Urinary bladder (tissue), 4 donors: ENCODE measurements around the gene RAB7B. TPM values are rescaled to one million over a fixed set of nuclear protein-coding genes. Genes with fewer than 3 reads are reported as not detected.

Source experiments
- DNase-seq: peaks from one replicate; pipeline ENCODE4 v3.0.0-alpha.2; 2015; ENCODE audit errors: extremely low spot score
- H3K27ac ChIP-seq: one replicate; pipeline ENCODE4 v1.5.1; 2013; ENCODE audit warnings: low read depth, mild to moderate bottlenecking, moderate library complexity
- H3K36me3 ChIP-seq: one replicate; pipeline ENCODE4 v1.6.1; 2013; ENCODE audit warnings: mild to moderate bottlenecking, moderate library complexity; ENCODE audit not compliant: insufficient read depth
- H3K4me1 ChIP-seq: one replicate; pipeline ENCODE4 v1.6.1; 2013; ENCODE audit warnings: mild to moderate bottlenecking, moderate library complexity; ENCODE audit not compliant: insufficient read depth
- H3K4me3 ChIP-seq: one replicate; pipeline ENCODE4 v1.5.1; 2013; ENCODE audit warnings: low read depth, low read length
- WGBS: extraction: QIAGEN DNeasy Blood & Tissue Kit; methylation state at CpG from one replicate; pipeline ENCODE4 v1.1.7; 2013; 5-methylcytosine and 5-hydroxymethylcytosine counted together
- polyA plus RNA-seq: library from polyadenylated mRNA; stranded (reverse); fragments of 200-250 nt; gene quantifications from one replicate; pipeline ENCODE4 v1.2.3, GENCODE V29; 2013
- total RNA-seq: library from RNA; depleted of rRNA; stranded (reverse); fragments of >200 nt; gene quantifications from one replicate; pipeline ENCODE4 v1.2.3, GENCODE V29; 2014
- donor health status: healthy with polysubstance abuse.
- donor health status: healthy.

The RAB7B gene
- total and polyA plus RNA-seq, 2 donors = 4.6 to 11.5 TPM

DNA sequence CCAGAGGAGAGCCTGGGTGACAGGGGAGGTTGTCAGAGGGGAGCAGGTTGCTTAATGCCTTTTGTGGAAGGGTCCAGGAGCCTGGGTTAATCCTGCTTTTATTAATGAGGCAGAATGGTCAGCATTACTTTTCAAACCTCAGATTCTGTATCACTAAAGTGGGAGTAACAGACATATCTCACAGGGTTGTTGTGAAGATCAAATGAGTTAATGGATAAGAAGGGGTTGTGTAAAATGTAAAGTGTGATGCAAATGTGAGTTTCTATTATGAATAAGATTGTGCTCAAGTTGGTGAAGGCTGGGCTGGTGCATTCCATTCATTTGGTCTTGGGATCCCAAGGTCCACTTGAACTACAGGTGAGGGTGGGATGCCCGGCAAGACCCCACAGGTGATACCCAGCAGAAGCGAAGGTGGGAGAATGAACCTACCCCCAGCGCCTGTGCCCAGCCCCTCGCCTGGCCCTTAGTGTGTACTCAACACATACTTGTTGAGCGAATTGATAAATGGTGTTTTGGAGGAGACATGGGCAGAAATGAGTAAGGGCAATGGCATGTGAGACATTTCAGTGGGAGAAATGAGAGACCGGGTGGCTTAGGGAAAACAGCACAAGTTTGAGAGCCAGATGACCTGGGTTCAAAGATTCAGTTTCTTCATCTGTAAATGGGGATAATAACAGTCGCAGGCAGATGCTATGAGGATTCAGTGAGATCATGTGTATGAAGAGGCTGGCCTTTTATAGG is 66.2 kb downstream of the RAB7B start:
- Histone ChIP-seq H3K4me3 (no peak overlapping the region), H3K4me1 (no peaks in the 10 kb centered on the region), H3K27ac (no peak overlapping the region), H3K36me3 (no peaks in the 10 kb centered on the region)
- WGBS = 81% methylated on average over 7 of the region's 7 CpGs
- no peak for DNase-seq

DNA sequence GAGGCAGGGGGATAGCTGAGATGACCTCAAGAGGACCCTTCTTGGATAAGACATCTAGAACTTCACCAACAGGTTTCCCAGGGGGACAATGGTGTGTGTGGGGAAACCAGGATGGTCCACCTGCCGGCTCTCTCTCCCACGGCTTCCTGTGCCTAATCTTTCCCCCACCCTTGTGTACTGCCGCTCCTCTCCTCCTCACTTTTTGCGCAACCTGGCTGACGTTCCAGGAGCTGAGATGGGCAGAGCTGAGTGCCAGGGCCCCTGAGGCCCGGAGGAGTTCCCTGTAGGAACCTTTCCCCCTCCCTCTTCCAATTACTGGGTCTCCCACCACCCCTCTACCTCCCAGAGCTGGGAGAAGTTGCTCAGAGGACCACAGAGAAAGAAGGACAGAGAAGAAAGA is 66.9 kb downstream of the RAB7B start:
- H3K27ac ChIP-seq = no peak overlapping the region
- H3K4me1 ChIP-seq = no peaks in the 10 kb centered on the region
- no peaks in the 10 kb centered on the region for H3K36me3 ChIP-seq
- no peak overlapping the region for H3K4me3 ChIP-seq
- DNase-seq = no peak
- WGBS = 82% methylated on average over 6 of the region's 6 CpGs

DNA sequence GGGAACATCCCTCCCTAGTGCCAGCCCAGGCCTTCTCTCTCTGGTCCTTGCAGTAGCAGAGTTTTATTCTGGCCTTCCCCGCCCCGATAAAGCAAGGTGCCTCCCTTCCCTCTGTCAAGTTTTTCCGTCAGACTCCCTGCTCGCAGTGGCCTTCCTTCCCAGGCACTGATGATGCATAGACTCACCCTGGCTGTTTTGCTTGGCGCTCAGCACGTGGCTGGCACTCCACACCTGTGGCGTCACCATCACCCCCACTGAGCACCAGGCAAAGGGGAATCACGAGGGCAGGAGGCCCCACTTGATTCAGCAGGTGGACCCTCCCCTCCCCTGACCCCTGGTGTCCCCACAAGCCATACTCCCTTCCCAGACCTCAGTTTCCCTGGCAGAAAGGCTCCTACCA is 67.3 kb downstream of the RAB7B start:
- 88% methylated on average over 8 of the region's 8 CpGs for WGBS
- Histone ChIP-seq H3K4me1 (no peaks in the 10 kb centered on the region), H3K4me3 (no peak overlapping the region), H3K36me3 (no peaks in the 10 kb centered on the region), H3K27ac (no peak overlapping the region)
- no peak for DNase-seq

DNA sequence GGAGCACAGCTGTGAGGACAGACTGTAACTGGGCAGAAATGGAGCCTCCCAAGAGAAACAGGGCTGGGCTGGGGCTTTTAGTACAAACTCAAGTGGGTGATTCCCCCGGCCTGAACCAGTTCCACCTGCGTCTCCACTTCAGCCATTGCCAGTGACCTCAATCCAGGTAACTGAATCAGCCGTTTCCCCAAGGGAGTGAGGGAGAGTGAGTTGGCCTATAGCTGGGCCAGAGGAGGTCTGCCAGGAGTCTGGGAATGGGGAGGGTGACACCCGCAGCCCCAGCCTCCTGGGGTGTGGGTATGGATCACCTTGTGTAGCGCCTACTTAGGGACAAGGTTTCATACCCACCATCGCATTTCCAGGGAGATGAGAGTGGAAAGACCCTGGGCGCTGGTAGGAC is 68.4 kb downstream of the RAB7B start:
- no peaks in the 10 kb centered on the region for H3K36me3 ChIP-seq
- H3K4me3 ChIP-seq = no peak overlapping the region
- 93% methylated on average over 7 of the region's 7 CpGs for WGBS
- no peak for DNase-seq
- H3K4me1 ChIP-seq = no peaks in the 10 kb centered on the region
- no peak overlapping the region for H3K27ac ChIP-seq

DNA sequence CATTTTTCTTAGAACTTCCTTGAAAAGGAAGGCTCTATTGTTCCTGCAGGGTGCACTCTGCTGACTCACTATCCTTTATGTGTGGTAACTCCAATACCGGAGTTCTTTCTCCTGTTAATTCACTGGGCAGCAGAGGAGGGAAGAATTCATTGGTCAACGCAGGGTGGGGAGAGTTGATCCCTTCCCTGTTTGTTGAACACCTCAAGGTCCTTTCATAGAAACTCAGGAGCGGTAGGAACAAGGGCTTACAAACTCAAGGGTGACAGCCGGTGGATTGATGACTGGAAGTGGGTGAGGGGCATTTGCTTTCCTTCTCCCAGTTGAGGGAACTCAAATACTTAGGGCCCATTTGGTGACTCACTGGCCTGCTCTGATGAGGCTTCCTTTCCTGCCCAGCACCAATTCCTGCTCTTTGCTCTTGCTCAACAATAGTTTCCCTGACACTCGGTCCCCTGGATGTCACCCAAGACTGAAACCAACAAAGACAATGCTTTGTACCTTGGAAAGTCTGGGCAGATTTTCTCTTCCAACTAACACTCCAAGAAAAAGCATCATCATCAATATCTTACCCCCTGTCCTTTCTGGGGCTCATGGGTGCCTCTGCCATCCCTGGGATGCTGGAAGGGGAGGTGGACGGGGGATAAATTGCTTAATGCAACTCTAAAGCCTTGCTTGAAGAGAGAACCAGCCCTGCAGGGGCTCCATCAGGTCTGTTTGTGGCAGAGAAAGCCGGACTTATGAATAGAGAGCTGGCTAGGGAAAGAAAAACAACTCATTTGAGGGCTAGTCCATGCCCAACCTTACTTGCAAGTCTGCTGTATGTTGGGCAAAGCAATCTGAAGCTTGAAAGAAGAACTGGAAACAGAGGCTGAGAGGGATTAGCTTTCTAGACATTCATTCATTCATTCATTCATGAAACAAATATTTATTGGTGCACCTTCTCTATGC is 69.2 kb downstream of the RAB7B start:
- WGBS = 68% methylated on average over 7 of the region's 7 CpGs
- no peaks in the 10 kb centered on the region for H3K36me3 ChIP-seq
- DNase-seq = no peak
- no peaks in the 10 kb centered on the region for H3K4me1 ChIP-seq
- H3K4me3 ChIP-seq = no peak overlapping the region
- H3K27ac ChIP-seq = no peak overlapping the region

DNA sequence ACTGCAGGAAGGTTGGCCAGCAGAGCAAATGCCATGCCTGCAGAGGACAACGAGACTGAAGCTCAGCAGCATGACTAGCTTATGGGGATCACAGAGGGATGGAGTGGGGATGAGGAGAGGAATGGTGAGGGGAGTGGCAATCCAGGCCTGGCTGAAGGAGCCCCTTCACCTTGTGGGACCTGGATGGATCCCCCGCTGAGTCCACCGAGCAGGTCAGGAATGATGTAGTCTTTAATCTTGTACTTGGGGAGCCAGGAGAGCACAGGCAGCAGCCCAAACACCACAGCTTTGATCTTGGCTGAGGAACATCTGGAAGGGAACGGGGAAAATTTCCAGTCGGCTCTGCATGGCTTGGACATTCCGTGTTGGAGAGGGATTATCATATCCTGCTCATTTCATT is 70.4 kb downstream of the RAB7B start:
- Histone ChIP-seq H3K36me3 (no peaks in the 10 kb centered on the region), H3K4me3 (no peak overlapping the region), H3K27ac (no peak overlapping the region), H3K4me1 (no peaks in the 10 kb centered on the region)
- 61% methylated on average over 6 of the region's 6 CpGs for WGBS
- no peak for DNase-seq

DNA sequence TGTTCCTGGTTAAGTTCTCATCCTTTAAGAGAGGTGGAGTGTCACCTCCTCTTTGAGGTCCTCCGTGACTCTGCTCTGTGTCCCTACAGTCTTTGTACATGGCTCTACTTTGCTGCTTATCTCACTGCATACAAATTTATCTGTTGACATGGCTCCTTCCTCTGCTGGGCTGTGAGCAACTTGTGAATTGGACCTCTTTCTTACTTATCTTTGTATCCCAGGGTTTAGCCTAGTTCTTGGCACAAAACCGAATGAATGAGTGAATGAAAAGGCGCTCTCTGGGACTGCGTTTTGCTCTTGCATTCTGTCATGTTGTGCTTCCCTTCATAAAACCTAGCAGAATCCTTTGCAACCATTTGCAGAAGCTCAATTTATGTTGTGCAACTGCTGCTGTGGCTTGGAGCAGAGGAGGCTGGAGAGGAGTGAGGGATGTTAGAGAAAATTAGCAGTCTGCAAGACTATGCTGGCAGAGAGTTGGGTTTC is 72.4 kb downstream of the RAB7B start:
- Histone ChIP-seq H3K27ac (no peak overlapping the region), H3K4me3 (no peak overlapping the region), H3K36me3 (no peaks in the 10 kb centered on the region), H3K4me1 (no peaks in the 10 kb centered on the region)
- DNase-seq = no peak
- WGBS = 39% methylated on average over 4 of the region's 4 CpGs

DNA sequence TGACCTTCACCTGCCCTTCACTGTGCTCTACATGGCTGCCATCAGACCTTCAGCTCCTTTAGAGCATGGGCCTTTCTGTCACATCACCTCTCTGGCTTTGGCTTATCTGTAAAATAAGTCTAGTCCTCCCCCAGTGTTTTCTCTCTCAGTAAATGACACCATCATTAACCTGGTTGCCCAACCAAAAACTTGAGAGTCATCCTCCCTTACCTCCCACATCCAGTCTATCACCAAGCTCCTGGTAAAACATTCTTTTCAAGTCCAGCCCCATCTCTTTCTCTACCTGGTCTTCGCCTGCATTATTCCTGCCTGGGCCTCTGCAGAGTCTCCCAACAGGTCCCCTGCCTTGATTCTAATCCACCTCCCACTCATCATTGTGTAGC is 73.0 kb downstream of the RAB7B start:
- no peaks in the 10 kb centered on the region for H3K36me3 ChIP-seq
- H3K27ac ChIP-seq = no peak overlapping the region
- no peaks in the 10 kb centered on the region for H3K4me1 ChIP-seq
- no peak overlapping the region for H3K4me3 ChIP-seq
- WGBS = 93% methylated on average over 1 of the region's 1 CpG
- DNase-seq = no peak

DNA sequence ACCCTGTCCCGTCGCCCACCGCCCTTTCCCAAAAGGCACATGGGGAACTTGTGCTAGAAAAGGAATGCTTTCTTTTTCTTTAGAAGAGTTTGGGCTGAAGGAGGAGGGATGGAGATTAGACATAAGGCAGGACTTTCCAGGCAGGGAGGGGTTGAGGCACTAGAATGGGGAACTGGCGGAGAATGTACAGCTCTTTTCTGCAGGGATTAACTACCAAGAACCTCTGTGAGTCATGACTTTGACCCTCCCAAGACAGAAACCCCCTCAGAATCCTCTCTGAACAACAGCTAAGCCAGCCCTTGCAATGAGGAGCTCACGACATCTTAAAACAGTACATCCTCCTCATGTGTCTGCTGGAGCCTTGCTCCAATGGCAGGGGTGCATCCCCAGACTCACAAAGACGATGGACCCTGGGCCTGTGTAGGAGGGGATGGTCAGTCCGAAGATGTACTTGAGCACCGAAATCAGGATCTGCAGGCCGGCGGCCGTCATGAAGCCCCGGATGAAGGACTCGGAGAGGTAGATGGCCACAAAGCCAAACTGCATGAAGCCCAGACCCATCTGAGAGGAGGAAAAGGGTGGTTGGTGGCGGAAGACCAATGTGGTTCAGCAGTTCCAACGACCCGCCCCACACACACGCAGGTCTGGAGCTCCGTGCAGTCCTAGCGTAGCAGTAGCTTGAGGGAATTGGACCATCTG is 73.5 kb downstream of the RAB7B start:
- H3K36me3 ChIP-seq = no peaks in the 10 kb centered on the region
- H3K4me1 ChIP-seq = no peaks in the 10 kb centered on the region
- no peak overlapping the region for H3K27ac ChIP-seq
- no peak for DNase-seq
- WGBS = 95% methylated on average over 19 of the region's 19 CpGs
- H3K4me3 ChIP-seq = no peak overlapping the region

DNA sequence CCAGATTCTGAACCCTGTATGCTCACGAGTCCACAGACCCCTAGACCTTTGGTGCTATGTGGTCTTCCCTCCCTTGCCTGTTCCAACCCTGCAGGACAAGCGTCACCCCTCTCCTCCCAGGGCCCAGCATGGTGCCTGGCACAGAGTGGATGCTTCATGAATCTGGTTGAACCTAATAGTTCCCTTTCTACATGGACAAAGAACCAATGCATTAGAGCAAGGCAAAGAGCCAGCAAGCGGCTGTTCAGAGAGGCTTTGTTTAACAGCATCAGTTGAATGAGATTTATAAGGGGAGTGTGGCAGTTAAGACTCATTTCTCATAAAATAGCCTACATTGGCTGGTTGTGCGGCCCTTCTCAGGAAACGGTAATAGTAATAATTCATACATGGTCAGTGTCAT is 74.9 kb downstream of the RAB7B start:
- Histone ChIP-seq H3K36me3 (no peaks in the 10 kb centered on the region), H3K4me3 (no peak overlapping the region), H3K27ac (no peak overlapping the region), H3K4me1 (no peaks in the 10 kb centered on the region)
- peak; percentile 17 for DNase-seq
- 70% methylated on average over 5 of the region's 5 CpGs for WGBS

DNA sequence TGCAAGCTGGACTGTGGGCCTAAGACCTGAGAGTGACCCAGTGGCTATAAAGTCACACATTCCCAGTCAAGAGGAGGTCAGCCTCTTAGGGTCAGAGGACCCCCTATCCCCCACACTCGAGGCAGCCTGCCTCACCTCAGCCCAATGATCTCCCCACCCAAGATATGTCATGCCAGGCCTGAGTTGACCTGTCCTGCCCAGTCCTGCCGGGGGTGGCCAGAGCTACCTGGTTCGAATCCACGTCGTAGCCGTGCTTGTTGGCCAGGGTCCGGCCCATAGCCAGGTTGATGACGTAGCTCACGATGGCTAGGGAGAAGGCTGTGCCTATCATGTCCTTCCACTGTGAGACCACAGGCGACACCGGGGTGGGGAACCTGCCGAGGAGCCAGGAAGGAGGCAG is 75.5 kb downstream of the RAB7B start:
- Histone ChIP-seq H3K4me3 (no peak overlapping the region), H3K27ac (no peak overlapping the region), H3K36me3 (no peaks in the 10 kb centered on the region), H3K4me1 (no peaks in the 10 kb centered on the region)
- no peak for DNase-seq
- WGBS = 94% methylated on average over 12 of the region's 12 CpGs

DNA sequence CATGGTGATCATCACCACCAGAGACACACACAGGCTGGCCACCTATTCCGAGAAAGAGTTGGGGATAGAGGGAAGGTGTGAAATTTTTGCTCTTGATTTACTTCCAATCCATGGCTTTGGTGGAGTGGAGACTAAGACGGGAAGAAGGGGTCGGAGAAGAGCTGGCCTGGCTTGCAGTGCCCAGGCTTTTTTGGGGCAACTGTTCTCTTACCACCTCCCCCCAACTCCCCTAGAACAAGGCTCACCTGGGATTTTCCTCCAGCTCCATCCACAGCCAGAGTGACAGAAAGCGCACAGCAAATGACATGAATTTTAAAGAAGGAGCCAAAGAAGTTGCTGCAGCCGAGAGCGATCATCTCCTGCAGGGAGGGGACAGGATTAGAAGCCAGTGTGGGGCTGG is 75.9 kb downstream of the RAB7B start:
- Histone ChIP-seq H3K4me3 (no peak overlapping the region), H3K4me1 (no peaks in the 10 kb centered on the region), H3K27ac (no peak overlapping the region), H3K36me3 (no peaks in the 10 kb centered on the region)
- DNase-seq = no peak
- 94% methylated on average over 6 of the region's 6 CpGs for WGBS
